GM18505 (cell line): ENCODE results near the gene SLITRK2.

Experiments used
- ATAC-seq: cut with Tn5 transposase; IDR thresholded peaks from one replicate; pipeline ENCODE4 v1.9.1; 2021; ENCODE audit not compliant: unreplicated experiment
- POLR2A ChIP-seq: IDR thresholded peaks from 4 replicates; pipeline ENCODE4 v1.6.1; 2011; ENCODE audit warnings: borderline replicate concordance; ENCODE audit not compliant: insufficient read depth, insufficient read length; ENCODE audit errors: extremely low read depth

The SLITRK2 gene, protein sequence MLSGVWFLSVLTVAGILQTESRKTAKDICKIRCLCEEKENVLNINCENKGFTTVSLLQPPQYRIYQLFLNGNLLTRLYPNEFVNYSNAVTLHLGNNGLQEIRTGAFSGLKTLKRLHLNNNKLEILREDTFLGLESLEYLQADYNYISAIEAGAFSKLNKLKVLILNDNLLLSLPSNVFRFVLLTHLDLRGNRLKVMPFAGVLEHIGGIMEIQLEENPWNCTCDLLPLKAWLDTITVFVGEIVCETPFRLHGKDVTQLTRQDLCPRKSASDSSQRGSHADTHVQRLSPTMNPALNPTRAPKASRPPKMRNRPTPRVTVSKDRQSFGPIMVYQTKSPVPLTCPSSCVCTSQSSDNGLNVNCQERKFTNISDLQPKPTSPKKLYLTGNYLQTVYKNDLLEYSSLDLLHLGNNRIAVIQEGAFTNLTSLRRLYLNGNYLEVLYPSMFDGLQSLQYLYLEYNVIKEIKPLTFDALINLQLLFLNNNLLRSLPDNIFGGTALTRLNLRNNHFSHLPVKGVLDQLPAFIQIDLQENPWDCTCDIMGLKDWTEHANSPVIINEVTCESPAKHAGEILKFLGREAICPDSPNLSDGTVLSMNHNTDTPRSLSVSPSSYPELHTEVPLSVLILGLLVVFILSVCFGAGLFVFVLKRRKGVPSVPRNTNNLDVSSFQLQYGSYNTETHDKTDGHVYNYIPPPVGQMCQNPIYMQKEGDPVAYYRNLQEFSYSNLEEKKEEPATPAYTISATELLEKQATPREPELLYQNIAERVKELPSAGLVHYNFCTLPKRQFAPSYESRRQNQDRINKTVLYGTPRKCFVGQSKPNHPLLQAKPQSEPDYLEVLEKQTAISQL

DNA sequence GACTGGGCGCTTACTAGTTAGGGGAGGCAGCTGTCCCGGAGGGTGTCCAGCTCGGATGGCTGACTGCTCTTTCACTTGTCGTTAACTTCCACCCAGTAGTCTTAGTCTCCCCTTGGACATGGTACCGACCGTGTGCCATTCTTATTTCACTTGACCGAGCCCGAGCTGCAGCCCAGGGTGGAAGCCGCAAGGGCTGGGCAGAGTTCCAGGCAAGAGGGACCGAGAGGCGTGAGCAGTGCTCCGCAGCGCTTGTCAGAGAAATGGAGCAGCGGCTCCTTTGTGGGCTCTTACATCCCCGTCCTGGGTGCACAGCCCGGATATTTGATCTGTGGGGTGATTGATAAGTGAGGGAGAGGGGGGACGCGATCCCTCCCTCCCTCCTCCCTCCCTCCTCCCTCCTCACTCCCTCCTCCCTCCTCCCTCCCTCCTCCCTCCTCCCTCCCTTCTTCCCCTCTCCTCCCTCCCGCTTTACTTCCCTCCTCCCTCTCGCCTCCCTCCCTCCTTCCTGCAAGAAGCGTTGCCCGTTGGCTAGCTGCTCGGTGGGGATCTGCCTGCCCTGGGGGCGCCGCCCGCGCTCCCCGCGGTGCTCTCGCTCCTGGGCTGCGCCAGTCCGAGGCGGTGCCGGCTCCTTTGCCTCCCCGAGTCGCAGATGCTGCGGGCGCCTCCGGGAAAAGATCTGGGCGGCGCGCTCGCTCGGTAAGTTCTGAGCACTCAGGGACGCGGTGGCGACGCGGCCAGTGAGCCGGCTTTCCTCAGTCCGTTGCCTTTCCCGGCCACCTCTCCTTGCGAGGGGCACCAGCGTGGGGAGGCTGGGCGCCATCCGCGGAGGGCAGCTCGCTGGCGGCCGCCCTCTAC lies at the start of gene SLITRK2:
Gene SLITRK2 (plus strand): TSS at position 499 of the 855 bp plus-strand sequence. CDS start 4,597 bp downstream, outside the sequence.
- no peak for TF ChIP-seq POLR2A
- no peak for ATAC-seq

DNA sequence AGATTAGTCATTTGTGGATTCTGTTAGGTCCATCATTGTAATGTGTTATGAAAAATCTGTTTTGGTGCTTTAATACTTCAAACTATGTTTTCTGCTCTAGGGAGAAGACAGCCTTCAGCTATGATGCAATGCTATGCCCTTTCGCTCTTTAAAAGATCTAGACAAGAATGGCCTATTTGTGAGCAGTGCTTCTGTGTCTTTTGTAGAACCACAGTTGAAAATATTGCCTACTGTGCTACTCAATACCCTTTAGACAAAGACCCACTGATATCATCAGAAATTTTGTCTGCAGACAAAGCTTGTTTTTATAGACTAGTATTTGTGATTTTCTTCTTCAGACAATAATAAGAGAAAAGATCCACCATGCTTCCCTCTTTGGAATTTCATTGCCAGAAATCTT lies 44.6 kb upstream of the SLITRK2 start:
- no peak for TF ChIP-seq POLR2A
- ATAC-seq = no peak

DNA sequence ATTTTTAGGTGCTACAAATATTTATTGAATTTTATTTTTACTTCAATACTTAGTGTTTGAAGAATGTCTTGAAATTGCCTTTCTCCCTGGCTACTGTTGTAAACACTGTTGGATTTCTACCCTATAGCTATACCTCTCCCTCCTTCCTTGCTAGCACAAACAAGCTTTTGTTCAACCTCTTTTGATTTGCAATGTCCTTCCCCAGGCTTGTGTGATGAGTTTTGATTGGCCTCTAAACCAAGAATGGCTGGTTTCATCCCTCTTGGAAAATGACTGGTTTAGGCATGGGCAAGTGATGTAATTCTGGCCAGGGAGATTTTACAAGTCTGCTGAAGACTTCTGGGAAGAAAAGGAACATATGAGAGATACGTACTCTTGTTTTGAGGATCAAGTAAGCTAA lies 25.3 kb upstream of the SLITRK2 start:
- TF ChIP-seq POLR2A = no peak
- no peak for ATAC-seq

DNA sequence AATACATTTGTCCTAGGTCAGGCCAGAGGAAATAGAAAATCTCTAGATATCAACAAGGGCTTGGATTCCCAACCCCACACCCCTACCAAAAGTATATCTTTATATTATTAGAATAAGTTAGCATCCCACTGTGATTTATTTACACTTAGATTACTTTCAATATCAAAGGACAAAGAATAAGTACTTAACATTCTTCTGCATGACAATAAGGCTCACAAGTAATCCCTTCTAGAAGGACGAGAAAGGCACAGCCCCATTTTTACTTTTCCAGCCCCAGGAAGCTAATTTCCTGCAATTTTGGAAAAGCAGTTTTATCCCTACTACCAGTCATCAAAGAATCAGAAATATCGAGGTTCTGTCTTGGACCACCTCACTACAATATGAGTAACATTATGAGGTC lies 14.1 kb upstream of the SLITRK2 start:
- ATAC-seq = no peak

DNA sequence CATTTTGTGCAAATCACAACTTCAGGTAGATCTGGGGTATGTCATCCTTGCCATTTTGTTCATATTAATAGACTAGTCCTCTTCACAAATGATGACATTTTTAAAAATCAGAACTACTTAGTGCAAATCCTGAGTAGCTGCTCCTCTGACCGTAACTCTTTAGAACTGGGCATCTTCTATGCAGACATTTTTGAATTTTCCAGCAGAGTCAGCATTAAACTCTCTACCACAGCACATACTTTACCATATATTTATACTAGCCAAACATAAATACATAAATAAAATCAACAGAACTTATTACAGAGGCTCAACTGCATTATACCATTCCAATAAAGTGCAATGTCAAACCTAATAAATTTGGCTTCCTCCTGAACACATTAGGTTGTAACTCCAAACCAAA lies 4.5 kb upstream of the SLITRK2 start:
- ATAC-seq = no peak
- no peak for TF ChIP-seq POLR2A

More for the DNA sequence above, 14.1 kb upstream of the SLITRK2 start:
- no peak for TF ChIP-seq POLR2A

DNA sequence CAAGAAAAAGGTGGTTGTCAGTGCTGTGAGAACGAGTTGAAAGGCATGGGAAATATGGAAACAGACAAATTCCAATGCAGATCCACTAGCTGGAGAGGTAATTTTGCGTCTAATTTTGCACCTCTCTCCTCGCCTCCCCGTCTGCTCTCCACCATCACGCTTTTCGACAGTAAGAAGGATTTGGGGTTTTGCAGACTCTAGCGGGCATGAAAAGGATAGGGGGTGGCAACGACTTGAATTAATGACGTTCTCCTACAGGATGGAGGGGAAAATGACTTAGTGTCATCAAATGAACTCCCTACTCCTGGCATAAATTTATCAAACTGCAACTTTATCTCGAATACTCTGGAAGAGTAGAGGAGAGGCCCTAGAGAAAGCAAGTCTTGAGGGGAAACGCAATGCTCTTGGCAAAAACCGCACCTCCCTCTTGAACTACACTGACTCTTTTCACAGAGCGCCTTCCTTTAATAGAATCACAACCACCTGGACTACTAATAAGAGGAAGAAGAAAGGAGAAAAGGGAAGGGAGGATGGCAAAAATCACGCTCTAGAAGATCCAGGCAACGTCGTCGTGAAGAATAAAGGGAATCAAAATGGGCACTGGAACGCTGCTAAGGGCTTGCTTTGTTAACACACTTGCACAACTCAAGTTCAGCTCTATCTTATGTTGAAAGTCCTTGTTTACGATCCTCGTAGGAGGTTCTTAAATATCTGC lies 871 bp upstream of the SLITRK2 start:
- TF ChIP-seq POLR2A = no peak
- no peak for ATAC-seq

DNA sequence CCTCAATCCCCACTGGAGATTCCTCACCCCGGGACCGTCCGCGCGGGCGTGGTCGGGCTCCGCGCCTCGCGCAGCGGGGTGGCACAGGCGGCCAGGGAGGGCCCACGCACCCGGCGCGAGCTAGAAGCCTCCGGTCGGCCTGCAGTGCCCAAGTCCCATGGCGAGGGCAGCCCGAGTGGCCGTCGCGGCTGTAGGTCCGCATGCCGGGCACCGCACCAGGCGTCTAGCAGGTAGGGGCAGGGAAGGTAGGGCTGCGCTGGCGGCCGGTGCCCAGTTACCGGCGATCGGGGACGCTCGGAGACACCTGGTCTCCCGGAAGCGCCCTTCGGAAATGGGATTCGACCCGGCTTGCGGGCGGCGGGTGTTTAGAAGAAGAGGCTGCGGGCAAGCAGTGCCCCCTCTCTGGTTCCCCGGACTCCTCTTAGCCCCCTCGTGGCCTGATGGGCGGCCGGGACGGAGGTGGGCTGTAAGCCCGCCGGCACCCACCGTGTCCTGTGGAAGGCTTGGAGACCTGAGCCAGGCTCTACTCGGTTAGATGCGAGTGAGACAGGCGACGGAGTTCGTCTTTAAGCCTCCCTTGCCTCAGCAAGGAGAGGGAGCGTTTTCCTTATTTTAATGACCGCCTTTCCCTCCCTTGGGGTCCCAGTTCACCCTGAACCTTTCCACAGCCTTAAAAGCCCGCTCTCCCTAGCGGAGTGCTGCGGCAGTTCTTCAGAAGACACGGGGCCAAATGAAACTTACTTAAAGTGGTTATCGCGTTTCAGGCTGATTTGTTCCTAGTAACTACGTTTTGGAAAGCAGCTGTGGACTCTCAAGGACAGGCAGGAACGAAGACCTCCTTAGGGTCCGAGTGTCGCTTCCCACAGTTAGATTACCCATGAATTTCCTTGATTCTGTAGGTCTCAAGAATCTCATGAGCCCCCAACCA lies 821 bp downstream of the SLITRK2 start:
- TF ChIP-seq POLR2A = no peak
- ATAC-seq = no peak

DNA sequence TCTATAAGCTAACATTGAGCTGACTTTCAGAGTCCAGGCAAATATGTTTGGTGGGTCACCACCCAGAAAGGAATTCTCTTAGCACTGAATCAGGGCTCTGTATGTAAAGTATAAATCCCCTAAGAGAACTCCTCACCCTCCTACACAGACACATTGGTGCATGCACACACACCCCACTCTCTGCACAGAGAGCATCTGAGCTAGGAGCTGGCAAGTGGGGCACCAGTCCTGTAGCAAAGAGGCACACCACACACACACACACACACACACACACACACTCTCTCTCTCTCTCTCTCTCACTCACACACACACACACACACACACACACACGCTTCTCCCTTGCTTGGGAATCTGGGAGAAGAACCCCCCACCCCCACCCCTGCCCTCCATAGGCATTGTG lies 3.2 kb downstream of the SLITRK2 start:
- TF ChIP-seq POLR2A = no peak

DNA sequence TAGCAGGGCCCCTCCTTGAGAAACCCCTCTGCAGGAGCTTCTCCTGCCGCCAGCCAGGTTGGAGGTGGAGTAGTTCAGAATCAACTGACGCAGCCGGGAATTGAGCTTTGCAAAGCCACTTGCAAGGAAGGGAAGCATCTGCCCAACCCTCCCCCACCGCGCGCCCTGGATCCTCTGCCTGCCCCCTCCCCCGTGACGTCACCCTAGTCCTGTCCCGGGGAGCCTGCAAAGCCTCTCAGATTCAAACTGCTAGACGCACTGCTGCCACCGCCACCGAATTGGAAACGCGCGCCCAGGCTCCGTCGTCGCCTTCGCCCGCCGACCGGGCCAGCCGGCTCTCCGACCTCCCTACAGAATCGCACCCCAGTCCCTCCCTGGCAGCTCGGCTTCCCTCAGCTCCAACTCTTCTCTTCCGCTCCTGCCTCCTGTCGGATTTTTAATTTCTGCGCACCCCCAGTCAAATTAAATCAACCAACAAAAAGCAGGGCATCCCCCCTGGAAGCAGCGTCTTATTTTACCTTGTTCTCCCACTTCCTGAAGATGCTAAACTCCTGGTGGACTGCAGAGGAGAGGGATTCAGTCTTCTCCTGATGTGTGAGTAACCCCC lies 3.8 kb downstream of the SLITRK2 start:
- ATAC-seq = no peak
- no peak for TF ChIP-seq POLR2A

More for the DNA sequence above, 3.2 kb downstream of the SLITRK2 start:
- no peak for ATAC-seq

DNA sequence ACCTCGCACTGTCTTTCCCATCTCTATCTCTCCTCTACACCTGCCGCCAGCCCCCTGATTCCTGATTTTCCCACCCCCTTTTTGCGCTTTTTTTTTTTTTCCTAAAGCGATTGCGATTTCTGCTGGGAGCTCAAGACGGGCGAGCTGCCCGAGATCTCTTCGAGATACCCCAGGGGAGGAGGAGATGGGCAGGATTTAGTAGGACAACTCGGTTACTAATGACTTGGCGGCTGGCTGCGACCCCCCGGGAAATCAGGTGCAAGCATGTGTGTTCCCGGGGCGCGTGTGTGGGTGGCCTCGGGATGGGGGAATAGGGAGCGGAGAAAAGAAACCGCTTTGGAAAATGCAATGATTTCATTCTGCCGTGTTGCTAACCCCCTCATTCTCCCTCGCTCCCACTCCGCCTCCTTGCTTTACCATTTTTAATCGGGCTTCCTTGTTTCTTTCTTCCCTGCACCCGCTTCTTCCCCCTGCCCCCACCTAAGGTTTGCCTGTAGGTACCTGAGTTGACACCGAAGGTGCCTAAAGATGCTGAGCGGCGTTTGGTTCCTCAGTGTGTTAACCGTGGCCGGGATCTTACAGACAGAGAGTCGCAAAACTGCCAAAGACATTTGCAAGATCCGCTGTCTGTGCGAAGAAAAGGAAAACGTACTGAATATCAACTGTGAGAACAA lies 4.4 kb downstream of the SLITRK2 start:
- no peak for TF ChIP-seq POLR2A

DNA sequence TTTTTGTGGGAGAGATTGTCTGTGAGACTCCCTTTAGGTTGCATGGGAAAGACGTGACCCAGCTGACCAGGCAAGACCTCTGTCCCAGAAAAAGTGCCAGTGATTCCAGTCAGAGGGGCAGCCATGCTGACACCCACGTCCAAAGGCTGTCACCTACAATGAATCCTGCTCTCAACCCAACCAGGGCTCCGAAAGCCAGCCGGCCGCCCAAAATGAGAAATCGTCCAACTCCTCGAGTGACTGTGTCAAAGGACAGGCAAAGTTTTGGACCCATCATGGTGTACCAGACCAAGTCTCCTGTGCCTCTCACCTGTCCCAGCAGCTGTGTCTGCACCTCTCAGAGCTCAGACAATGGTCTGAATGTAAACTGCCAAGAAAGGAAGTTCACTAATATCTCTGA lies 5.5 kb downstream of the SLITRK2 start:
- ATAC-seq = no peak

More for the DNA sequence above, 4.4 kb downstream of the SLITRK2 start:
- no peak for ATAC-seq

More for the DNA sequence above, 5.5 kb downstream of the SLITRK2 start:
- TF ChIP-seq POLR2A = no peak
